Cardiac fibroblast (primary cell): Measurements from ENCODE around the gene APOL6.
A peak's percentile ranks its signal among the peaks of the same experiment; 100 is the strongest.
"Not testable (repeated sequence)": the region's sequence is repeated elsewhere in the genome, so short reads cannot be mapped to it uniquely, and the experiment has no call there.

Experiments used
- DNase-seq, 2 donors: peaks; one replicate each; pipeline versions ENCODE4 v3.0.0 to v3.0.0-alpha.2; 2010; ENCODE audit warnings: low read depth in 2 of 2
- H3K4me3 ChIP-seq, 2 donors: replicated peaks in 1 of 2; 1 replicate in 1 of 2; 2 replicates in 1 of 2; pipeline ENCODE4 v1.5.1; 2011; ENCODE audit warnings: low read depth in 2 of 2, low read length in 2 of 2, mild to moderate bottlenecking in 2 of 2, moderate library complexity in 1 of 2
- CTCF ChIP-seq: IDR thresholded peaks from one replicate; pipeline ENCODE4 v1.5.1; 2011; ENCODE audit warnings: low read depth, mild to moderate bottlenecking, low read length, inconsistent platforms

APOL6 gene

GRCh38 chr22:35621451-35621850 lies 26.8 kb upstream of the APOL6 start:
- peak in 1 of 2 donors; percentile 76 for DNase-seq
- TF ChIP-seq CTCF, result no peak
- H3K4me3 ChIP-seq, result no peak overlapping the region

- no peak for TF ChIP-seq CTCF
Observed at GRCh38 chr22:35622191-35622913, 25.9 kb upstream of the APOL6 start.

GRCh38 chr22:35623885-35624284 lies 24.4 kb upstream of the APOL6 start:
- not testable (repeated sequence) for H3K4me3 ChIP-seq, DNase-seq

More at GRCh38 chr22:35622191-35622913, 25.9 kb upstream of the APOL6 start:
- no peak overlapping the region for H3K4me3 ChIP-seq
- no peak for DNase-seq

- H3K4me3 ChIP-seq, result no peak overlapping the region
- DNase-seq, result no peak
- TF ChIP-seq CTCF, result no peak
Observed at GRCh38 chr22:35624547-35624946, 23.7 kb upstream of the APOL6 start.

GRCh38 chr22:35625763-35626432 lies 22.3 kb upstream of the APOL6 start:
- no peak for TF ChIP-seq CTCF
- no peak for DNase-seq
- no peak overlapping the region for H3K4me3 ChIP-seq

GRCh38 chr22:35627267-35628041 lies 20.8 kb upstream of the APOL6 start:
- DNase-seq, result peak; percentile 93 to 96
- H3K4me3 ChIP-seq, result peak overlapping the region; percentile 45 to 61
- peak; percentile 50 for TF ChIP-seq CTCF

GRCh38 chr22:35628732-35629131 lies 19.5 kb upstream of the APOL6 start:
- TF ChIP-seq CTCF, result no peak
- H3K4me3 ChIP-seq, result no peak overlapping the region
- DNase-seq, result no peak
